ENCODE measurements around the gene FGD4. TPM values are rescaled to one million over a fixed set of nuclear protein-coding genes. Genes with fewer than 3 reads are reported as not detected.
A peak's percentile ranks its signal among the peaks of the same experiment; 100 is the strongest.

The FGD4 gene
- total RNA-seq, 1 experiment from 2014 or later, result 54.3 TPM

DNA sequence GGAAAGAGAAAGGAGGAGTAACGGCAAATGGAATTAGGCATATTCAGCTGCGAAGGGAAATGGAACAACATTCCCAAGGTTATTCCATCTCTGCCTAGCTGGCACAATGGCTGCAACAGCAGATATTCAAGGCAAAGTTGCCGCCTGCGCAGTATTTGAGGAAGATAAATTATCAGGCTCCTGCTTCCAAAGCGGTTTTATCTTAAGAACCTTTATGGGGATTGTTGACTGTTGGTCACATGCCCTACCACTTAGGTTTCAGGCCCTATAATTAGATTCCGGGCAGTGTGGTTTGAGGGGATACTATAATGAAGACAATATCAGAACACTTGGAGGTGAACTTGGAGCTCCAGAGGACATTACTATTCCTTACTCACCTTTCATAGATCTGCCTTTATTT is 99.7 kb downstream of the FGD4 start:
- H3K27ac Mint-ChIP-seq, result peak overlapping the region in 1 of 3 experiments; percentile 45; a peak in 3 of 7 replicates
- H2AK5ac ChIP-seq (ENCODE audit: insufficient read length, low read length), result no peak overlapping the region
- no peaks in the 10 kb centered on the region for H3K27me3 Mint-ChIP-seq (ENCODE audit: low read depth)
- H3K79me2 ChIP-seq (ENCODE audit: insufficient read depth, low read length), result peaks cover 8% of the 10 kb centered on the region; the same call in 1 of the 2 replicates
- H2BK12ac ChIP-seq (ENCODE audit: insufficient read length, low read depth, low read length), result no peak overlapping the region
- no peak overlapping the region for H3K56ac ChIP-seq (ENCODE audit: insufficient read length, low read depth, low read length)
- no peak overlapping the region for H2AFZ ChIP-seq (ENCODE audit: low read length)
- no peak overlapping the region for H4K8ac ChIP-seq (replicated peaks; ENCODE audit: insufficient read length, low read depth, low read length)
- no peaks in the 10 kb centered on the region for H3K9me3 Mint-ChIP-seq
- peaks cover 6% of the 10 kb centered on the region; the same call in 1 of the 2 replicates for H3K4me1 ChIP-seq (ENCODE audit: insufficient read depth, low read length)
- no peak overlapping the region for H4K5ac ChIP-seq (ENCODE audit: insufficient read length, low read depth, low read length)
- H2BK120ac ChIP-seq (ENCODE audit: low read depth, low read length, poor library complexity, severe bottlenecking), result no peak overlapping the region
- WGBS (ENCODE audit: extremely low coverage, insufficient read length, low lambda C conversion rate), result no CpG with 5 or more reads among the region's 6 CpGs
- no peak overlapping the region for H3K23ac ChIP-seq (ENCODE audit: insufficient read length, low read depth, low read length)
- no peak overlapping the region for H3K18ac ChIP-seq (ENCODE audit: insufficient read length, low read depth, low read length)
- no peak overlapping the region for H2BK20ac ChIP-seq (ENCODE audit: low read depth, low read length, poor library complexity, severe bottlenecking)
- H3K14ac ChIP-seq (ENCODE audit: insufficient read depth, low read length), result no peak overlapping the region
- H3K4me1 Mint-ChIP-seq, result peaks cover 35 to 44% of the 10 kb centered on the region in 2 experiments
- H3K27me3 ChIP-seq (ENCODE audit: insufficient read depth, low read length), result no peaks in the 10 kb centered on the region
- H4K91ac ChIP-seq (ENCODE audit: insufficient read length, low read depth, low read length), result no peak overlapping the region
- no peak overlapping the region for H3T11ph ChIP-seq (ENCODE audit: low read length)
- DNase-seq, result no peak
- H2BK5ac ChIP-seq (ENCODE audit: insufficient read length, low read length), result no peak overlapping the region
- no peak overlapping the region for H3K4ac ChIP-seq (ENCODE audit: low read depth, low read length)
- no peak overlapping the region for H3K4me3 Mint-ChIP-seq
- H3K9me3 ChIP-seq (ENCODE audit: control insufficient read depth, low read depth, low read length), result no peaks in the 10 kb centered on the region
- H4K20me1 ChIP-seq (ENCODE audit: control insufficient read depth, insufficient read depth, insufficient read length), result no peaks in the 10 kb centered on the region
- H3K27ac ChIP-seq (ENCODE audit: insufficient read length, low read depth, low read length), result no peak overlapping the region
- TF ChIP-seq, protein P1, sequence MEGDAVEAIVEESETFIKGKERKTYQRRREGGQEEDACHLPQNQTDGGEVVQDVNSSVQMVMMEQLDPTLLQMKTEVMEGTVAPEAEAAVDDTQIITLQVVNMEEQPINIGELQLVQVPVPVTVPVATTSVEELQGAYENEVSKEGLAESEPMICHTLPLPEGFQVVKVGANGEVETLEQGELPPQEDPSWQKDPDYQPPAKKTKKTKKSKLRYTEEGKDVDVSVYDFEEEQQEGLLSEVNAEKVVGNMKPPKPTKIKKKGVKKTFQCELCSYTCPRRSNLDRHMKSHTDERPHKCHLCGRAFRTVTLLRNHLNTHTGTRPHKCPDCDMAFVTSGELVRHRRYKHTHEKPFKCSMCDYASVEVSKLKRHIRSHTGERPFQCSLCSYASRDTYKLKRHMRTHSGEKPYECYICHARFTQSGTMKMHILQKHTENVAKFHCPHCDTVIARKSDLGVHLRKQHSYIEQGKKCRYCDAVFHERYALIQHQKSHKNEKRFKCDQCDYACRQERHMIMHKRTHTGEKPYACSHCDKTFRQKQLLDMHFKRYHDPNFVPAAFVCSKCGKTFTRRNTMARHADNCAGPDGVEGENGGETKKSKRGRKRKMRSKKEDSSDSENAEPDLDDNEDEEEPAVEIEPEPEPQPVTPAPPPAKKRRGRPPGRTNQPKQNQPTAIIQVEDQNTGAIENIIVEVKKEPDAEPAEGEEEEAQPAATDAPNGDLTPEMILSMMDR (conservative IDR thresholded peaks at IDR 0.05), result no peak
- no peaks in the 10 kb centered on the region for H3K23me2 ChIP-seq (ENCODE audit: insufficient read length, low read depth, low read length, poor library complexity, severe bottlenecking)
- peaks cover 1% of the 10 kb centered on the region for H3K79me1 ChIP-seq (ENCODE audit: insufficient read depth, low read depth, low read length, poor library complexity, severe bottlenecking)
- no peak overlapping the region for H2BK15ac ChIP-seq (ENCODE audit: low read depth, low read length)
- H3K36me3 Mint-ChIP-seq (ENCODE audit: insufficient read depth in 1 of 3, low read depth in 3 of 3), result peaks cover 0 to 2% (median 0%) of the 10 kb centered on the region in 3 experiments; a peak in 1 of 7 replicates
- H3K9ac ChIP-seq (ENCODE audit: extremely low read depth, insufficient read length, low read length), result no peak overlapping the region
- no peak overlapping the region for H3K4me2 ChIP-seq (ENCODE audit: insufficient read depth, insufficient read length, low read length)
